ENCODE data around the gene HDDC2. TPM values are rescaled to one million over a fixed set of nuclear protein-coding genes. Genes with fewer than 3 reads are reported as not detected.

HDDC2 gene, protein sequence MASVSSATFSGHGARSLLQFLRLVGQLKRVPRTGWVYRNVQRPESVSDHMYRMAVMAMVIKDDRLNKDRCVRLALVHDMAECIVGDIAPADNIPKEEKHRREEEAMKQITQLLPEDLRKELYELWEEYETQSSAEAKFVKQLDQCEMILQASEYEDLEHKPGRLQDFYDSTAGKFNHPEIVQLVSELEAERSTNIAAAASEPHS
- total RNA-seq (2014; rRNA removed; shearing (Covaris generic)), result 126 and 149 TPM in 2 replicates
- polyA plus RNA-seq (2015; cell fraction: cytosol; rRNA removed), result 66.8 and 85.9 TPM in 2 replicates
- polyA plus RNA-seq (2015; cell fraction: nucleus; rRNA removed), result 29.9 and 33.2 TPM in 2 replicates

DNA sequence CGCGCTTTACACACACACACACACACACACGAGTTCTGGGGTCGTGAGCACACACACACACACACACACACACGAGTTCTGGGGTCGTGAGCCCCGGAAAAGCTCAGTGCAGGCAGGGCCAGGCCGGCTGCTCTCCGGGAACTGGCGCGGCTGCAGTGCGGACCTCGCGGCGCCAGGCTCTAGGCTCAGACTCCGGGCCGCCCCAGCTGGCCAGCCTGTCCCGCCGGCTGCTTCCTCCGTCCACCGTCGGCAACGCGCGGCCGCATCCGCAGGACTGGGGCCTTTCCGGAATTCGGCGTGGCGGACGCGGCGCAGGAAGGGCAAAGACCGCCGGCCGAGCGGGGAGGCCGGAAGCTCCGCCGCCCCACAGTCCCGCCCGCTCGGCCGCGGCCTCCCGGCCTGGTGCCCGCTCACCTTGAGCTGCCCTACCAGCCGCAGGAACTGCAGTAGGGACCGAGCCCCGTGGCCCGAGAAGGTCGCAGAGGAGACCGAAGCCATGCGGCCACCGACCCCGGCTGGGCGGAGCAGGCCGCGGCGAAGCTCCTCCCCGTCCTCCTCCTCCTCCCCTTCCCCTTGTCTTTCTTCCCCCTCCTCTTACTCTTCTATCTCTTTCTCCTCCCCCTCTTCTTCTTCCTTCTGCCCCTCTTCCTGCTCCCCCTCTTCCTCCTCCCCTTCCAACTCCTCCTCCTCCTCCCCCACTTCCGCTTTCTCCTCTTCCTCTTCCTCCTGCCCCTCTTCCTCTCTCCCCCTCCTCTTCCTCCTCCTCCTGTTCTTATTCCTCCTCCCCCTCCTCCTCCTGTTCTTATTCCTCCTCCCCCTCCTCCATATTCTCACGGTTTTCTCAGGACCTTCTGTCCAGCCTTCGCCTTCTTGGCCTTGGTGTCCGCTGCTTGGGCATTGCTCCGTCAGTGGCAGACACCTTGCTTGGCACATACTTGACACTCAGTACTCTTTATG is at the start of gene HDDC2:
TSS of gene HDDC2 (minus strand) at position 533 of the 957 bp plus-strand sequence. CDS start at position 498, 35 bp downstream.
- peak; percentile 62 for DNase-seq (ENCODE audit: low read depth)

DNA sequence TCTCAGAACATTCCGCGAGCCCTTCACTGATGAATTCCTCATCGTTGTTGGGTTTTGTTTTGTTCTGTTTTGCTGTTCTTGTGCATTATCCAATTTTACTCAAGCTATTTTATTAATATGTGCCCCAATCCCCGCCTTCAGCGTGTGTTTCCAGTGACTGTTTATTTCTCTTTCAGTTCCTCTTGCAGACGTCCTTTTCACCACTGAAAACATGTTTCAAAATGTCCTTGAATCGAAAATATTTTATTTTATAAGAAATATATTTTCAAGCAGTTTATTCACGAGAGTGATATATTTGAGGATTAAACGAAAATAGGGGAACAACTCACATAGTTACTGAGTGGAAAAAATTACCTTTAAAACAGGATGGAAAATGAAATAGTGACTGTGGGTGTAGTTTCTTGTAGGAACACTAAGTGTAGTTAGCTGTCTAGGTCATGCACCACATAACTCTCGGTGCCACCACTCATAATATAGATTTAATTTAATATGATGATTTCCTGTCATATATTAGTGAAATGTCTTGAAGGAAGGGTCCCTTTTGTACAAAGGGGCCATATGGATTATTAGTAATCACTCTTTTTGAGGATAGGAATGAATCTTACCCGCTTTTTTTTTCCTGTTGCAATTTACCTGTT is 45.3 kb upstream of the HDDC2 start:
- DNase-seq (ENCODE audit: low read depth), result no peak

GRCh38 chr6:125346201-125346925 is 44.6 kb upstream of the HDDC2 start:
- no peak for DNase-seq (ENCODE audit: low read depth)

- DNase-seq (ENCODE audit: low read depth), result no peak
These were observed 39.7 kb upstream of the HDDC2 start for GRCh38 chr6:125341460-125341859.

GRCh38 chr6:125340991-125341390 is 39.2 kb upstream of the HDDC2 start:
- no peak for DNase-seq (ENCODE audit: low read depth)

DNA sequence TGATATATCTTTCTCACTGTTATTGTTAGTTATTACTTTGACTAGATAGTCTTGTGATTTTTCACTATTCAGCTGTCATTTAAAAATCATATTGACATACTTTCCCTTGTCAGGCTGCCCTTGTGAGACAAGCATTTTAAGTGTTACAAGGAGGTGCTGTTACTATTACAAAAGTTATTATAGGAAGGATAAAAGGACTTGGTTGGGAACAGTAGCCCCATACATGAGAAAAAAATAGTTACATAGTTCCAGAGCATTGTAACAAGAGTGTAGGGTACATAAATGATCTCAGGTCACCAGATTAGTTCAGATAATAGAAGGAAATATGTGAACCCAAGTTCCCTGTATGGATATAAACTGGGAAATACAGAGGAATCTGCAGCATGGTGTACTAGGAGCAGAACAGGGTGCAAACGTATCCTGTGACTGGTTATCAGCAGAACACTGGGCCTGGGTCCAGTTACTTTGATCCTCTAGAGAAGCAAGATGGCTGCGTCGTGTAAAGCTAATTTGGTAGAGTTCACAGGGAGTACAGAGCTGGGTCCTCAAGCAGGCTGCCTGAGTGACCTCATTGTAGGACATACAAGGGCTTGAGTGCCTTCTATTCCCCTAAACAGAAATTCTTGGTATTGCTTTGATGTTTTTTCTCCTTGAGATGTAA is 38.5 kb upstream of the HDDC2 start:
- DNase-seq (ENCODE audit: low read depth), result no peak

DNA sequence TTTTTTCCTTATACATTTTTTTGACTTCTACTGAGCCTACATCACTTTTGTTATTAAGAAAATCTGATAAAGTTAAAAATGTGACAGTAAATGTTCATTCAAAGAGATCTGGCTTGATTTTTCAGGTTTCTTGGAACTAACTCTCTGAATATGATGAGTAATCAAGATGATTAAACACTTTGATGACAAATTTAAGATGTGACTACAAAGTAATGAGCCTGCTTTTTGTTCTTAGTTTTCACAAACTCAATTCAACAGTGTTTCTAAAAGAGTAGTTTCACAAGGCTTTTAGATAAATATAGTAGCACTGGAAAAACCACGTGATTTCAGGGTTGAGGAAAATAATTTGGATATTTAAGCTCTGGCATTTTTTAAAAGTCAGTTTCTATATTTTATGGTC is 37.9 kb upstream of the HDDC2 start:
- DNase-seq (ENCODE audit: low read depth), result no peak

DNA sequence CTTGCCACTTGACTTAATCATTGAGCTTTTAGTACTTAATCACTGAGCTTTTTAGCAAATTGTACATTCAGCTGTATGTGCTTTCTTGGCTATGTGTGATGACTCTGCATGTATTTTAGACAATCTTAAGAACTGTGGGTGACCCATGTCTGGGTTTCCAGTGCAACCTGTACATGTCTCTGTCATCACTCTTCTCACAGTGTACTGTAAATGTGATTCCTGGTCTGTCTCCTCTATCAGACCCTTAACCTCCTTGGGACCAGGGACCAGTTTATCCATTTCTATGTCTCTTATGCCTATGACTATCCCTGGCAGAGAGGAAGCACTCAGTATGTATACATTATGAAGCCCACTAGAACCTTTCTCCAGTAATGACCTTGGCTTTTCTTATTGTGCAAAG is 36.6 kb upstream of the HDDC2 start:
- no peak for DNase-seq (ENCODE audit: low read depth)

DNA sequence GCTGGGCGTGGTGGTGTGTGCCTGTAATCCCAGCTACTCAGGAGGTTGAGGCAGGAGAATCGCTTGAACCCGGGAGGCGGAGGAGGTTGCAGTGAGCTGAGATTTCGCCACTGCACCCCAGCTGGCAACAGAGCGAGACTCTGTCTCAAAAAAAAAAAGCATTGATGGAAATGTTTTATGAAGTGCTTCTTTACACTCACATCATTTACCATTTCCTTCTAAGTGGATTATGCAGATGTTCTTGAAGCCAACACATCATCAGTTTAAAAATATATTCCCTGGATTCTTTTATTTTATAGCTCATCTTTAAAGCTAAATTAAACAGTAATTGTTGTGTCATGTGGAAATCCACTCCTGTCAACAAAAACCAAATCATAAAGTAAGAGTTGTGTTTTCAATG is 35.9 kb upstream of the HDDC2 start:
- no peak for DNase-seq (ENCODE audit: low read depth)

DNA sequence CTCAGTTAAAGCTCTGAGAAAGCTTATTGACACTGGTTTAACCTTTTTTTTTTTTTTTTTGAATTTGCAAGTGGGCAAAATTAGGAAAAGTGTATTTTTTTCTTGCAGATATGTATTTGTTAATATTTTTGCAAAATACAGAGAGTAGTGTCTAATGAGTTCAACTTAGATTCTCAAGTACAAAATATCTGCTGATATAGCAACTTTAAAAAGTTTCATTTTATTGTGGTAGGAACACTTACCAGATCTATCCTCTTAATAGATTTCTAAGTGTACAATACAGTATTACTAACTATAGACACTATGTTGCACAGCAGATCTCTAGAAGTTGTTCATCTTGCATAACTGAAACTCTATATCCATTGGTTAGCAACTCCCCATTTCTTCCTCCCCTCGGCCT is 30.9 kb upstream of the HDDC2 start:
- DNase-seq (ENCODE audit: low read depth), result no peak

DNA sequence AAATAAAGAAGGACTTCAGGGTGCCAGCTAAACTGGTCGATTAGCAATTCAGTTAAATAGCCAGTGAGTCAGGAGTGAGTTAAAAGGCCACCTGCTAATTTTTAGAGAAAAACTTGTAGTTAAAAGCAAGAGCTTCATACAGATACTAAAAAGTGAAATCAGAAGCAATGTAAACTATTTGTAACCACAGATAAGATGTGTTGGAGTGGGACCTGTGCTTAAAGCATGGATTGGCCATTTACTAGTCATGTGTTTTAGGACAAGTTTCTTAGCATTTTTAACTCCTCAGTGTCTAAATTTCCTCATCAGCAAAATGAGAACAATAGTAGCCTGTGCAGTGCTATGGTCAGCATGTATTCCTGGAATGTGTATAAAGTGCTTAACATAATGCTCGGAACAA is 23.8 kb upstream of the HDDC2 start:
- no peak for DNase-seq (ENCODE audit: low read depth)

GRCh38 chr6:125323376-125323775 is 21.6 kb upstream of the HDDC2 start:
- DNase-seq (ENCODE audit: low read depth), result no peak

- peak; percentile 49 for DNase-seq (ENCODE audit: low read depth)
These were observed 14.9 kb upstream of the HDDC2 start for GRCh38 chr6:125316621-125317020.

DNA sequence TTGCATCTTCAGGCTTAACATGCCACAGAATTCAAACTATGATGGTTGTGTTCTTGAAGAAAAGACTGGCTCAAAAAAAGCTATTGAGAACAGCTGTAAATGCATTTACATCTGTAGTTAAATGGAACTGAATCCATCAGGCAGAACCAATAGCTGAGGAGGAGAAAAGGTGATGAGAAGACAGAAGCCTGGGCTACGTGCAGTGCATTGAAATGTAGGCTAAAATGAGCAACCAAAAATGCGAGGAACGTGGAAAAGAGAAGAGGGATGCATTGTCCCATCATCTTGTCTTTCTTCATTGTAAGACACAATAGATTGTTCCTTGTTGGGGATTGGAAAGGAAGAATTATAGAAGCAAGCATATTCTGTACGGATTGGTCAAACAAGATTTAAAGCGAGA is 13.8 kb upstream of the HDDC2 start:
- DNase-seq (ENCODE audit: low read depth), result no peak

DNA sequence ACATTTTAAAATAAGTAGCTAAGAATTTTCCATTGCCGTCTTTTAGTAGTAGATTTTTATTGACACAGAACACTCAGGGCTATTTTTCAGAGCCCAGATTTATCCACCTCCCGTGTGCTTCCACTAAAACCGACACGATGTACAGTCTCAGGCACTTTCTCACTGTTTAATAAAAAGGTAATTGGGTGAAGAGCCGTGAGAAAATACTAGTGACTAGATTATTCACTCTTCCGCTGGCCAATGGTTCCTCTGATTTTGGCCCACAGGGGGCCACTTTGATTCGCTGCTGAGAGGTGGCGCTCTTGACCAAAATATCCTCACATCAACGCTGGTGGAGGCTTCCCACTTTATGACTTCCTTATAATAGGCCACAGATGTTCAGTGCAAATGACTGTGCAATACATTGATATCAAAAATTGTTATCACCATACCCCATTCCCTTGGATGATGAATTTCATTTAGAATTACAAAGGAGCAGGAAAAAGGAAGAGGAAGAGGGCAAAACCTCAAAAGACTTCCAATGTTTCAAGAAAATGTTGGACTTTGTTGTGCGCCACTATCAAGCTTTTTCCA is 12.3 kb upstream of the HDDC2 start:
- DNase-seq (ENCODE audit: low read depth), result peak; percentile 68

GRCh38 chr6:125312950-125313349 is 11.2 kb upstream of the HDDC2 start:
- no peak for DNase-seq (ENCODE audit: low read depth)

DNA sequence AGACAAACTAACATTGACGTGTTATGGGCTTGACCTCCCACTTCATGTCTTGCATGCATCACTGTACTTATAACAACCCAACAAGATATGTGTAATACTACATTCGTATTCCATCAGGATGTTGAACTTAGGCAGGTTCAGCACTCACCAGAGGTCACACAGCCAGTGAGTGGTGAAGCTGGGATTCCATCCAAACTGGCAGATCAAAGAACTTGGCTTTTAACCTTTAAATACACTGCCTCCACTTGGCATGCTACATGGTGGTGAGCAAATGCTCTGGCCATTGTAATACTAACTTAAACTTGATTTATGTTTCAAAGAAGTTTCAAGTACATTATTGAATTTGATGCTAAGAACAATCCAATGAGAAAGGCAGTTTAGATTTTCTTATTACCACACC is 10.7 kb upstream of the HDDC2 start:
- no peak for DNase-seq (ENCODE audit: low read depth)

GRCh38 chr6:125310994-125311649 is 9.4 kb upstream of the HDDC2 start:
- peak; percentile 54 for DNase-seq (ENCODE audit: low read depth)

DNA sequence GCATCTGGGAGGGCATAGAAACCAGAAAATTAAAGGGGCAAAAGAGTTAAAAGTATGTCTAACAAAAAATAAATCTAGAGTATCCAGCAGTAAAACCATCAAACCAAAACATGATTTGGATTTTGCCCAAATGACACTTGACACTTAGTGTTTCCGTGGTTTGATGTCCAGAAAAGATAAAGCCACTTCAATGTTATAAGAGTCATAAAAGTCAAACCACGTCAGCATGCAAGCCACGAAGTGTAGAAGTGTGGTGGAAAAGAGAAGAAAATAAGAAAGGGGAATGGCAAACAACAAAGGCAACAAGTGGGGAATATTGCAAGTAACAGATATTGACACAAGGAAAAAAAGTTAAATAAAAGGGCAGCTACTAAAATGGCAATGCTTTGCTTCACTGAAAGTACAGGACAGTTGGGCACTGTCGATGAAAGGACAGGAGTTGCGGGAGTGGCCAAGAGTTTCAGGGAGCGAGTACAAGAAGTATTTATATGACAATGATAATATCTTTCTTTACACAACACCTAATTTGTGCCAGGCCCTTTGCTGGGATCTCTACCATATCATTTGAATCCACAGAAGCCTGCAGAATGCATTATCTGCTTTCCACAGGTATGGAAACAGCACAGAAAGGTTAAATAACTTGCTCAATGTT is 6.3 kb upstream of the HDDC2 start:
- DNase-seq (ENCODE audit: low read depth), result no peak
